Heart left ventricle (tissue), 16 donors: ENCODE measurements around the gene TMEM242. TPM values are rescaled to one million over a fixed set of nuclear protein-coding genes. Genes with fewer than 3 reads are reported as not detected.

ENCODE experiments used
- ATAC-seq, 4 donors: fragments of 200-7000 bp; cut with Tn5 transposase; one replicate each; pipeline ENCODE4 v1.9.1; 2020 to 2022; ENCODE audit warnings: moderate library complexity in 4 of 4, mild to moderate bottlenecking in 3 of 4, moderate number of reproducible peaks in 1 of 4
- DNase-seq, 5 donors: peaks; one replicate each; pipeline ENCODE4 v3.0.0-alpha.2; 2020
- H3K27ac ChIP-seq, 12 donors: fragments of 200-600 bp; sonication (generic) in 4 of 12; one replicate each; pipeline versions ENCODE4 v1.5.0 to v1.8.0; 2016 to 2022; ENCODE audit warnings: mild to moderate bottlenecking in 2 of 12
- H3K27me3 ChIP-seq, 9 donors: fragments of 200-600 bp; sonication (generic) in 2 of 9; one replicate each; pipeline versions ENCODE4 v1.5.1 to v1.8.0; 2016 to 2022; ENCODE audit warnings: mild to moderate bottlenecking in 3 of 9
- H3K36me3 ChIP-seq, 9 donors: fragments of 200-600 bp; sonication (generic) in 2 of 9; one replicate each; pipeline versions ENCODE4 v1.5.0 to v1.8.0; 2018 to 2022; ENCODE audit warnings: mild to moderate bottlenecking in 2 of 9
- H3K4me1 ChIP-seq, 12 donors: fragments of 200-600 bp; sonication (generic) in 4 of 12; one replicate each; pipeline versions ENCODE4 v1.5.0 to v1.8.0; 2016 to 2022; ENCODE audit warnings: mild to moderate bottlenecking in 3 of 12
- H3K4me3 ChIP-seq, 12 donors: fragments of 200-600 bp; sonication (generic) in 4 of 12; one replicate each; pipeline versions ENCODE4 v1.5.0 to v1.8.0; 2017 to 2022; ENCODE audit warnings: mild to moderate bottlenecking in 9 of 12, moderate library complexity in 4 of 12
- H3K9me3 ChIP-seq, 12 donors: fragments of 200-600 bp; sonication (generic) in 4 of 12; one replicate each; pipeline versions ENCODE4 v1.5.0 to v1.8.0; 2016 to 2022; ENCODE audit warnings: mild to moderate bottlenecking in 1 of 12
- CTCF ChIP-seq, 12 donors: fragments of 200-600 bp; sonication (generic) in 4 of 12; IDR thresholded peaks; one replicate each; pipeline versions ENCODE4 v1.5.0 to v1.8.0; 2018 to 2022; ENCODE audit warnings: antibody characterized with exemption in 12 of 12, mild to moderate bottlenecking in 5 of 12
- POLR2A ChIP-seq, 2 donors: fragments of 450-650 bp; IDR thresholded peaks; one replicate each; pipeline ENCODE4 v1.6.1; 2017; ENCODE audit warnings: antibody characterized with exemption in 2 of 2, mild to moderate bottlenecking in 2 of 2, moderate library complexity in 2 of 2
- WGBS, 4 donors: extraction: QIAGEN DNeasy Blood & Tissue Kit in 2 of 4; methylation state at CpG; one replicate each; pipeline versions ENCODE4 v1.1.5 to v1.1.7; 2013 to 2018; 5-methylcytosine and 5-hydroxymethylcytosine counted together
- intact Hi-C, 10 donors: fragments of 100-400 bp; cut with DNase I; formaldehyde crosslinking; loops; one replicate each; pipeline versions ENCODE4 v1.11.1 to v1.14.2; 2022
- polyA plus RNA-seq, 2 donors: library from polyadenylated mRNA; stranded (reverse); fragments of 200-250 nt; gene quantifications; one replicate each; pipeline ENCODE4 v1.2.3, GENCODE V29; 2013
- total RNA-seq, 9 donors: library from RNA; depleted of rRNA in 2 of 9; stranded (reverse); fragments of >200 nt in 2 of 9; fragmentation: NEBNext Ultra II Directional in 3 of 9; extraction: Animal tissue kit (Norgen Biotek cat#: 25700) in 3 of 9; gene quantifications; one replicate each; pipeline versions ENCODE4 v1.1.0 to v1.2.4, GENCODE V29; 2016 to 2023
- donor health status: ischemic (EF 13 %, LVEDD 7.1; RV severe dilation, severe dysfunction).
- donor health status: healthy with polysubstance abuse.
- donor health status: DM: no; HTN: yes; CAD: no.
- donor health status: DM: no; HTN: no; CAD: no.
- donor health status: ischemic (EF 25% LVEDD 6.9; RV normal size, moderate dysfunction).
- donor health status: ischemic (EF 25% LVEDD 5.7; RV mildly dilated, moderate dysfunction).
- donor health status: healthy.
- donor health status: DM: yes; HTN: yes; CAD: no.
- donor health status: ischemic (EF 35%, LVEDD 5.7; RV mildly dilated, moderate dysfunction).
- donor health status: nonischemic (EF 11% LVEDD 7.7; RV severe dilation, severe dysfunction).
- donor health status: DM: yes; HTN: yes; CAD: no.
- donor health status: PGD.
- donor health status: ischemic (EF 29% LVEDD 5.4; RV normal size, mild dysfunction).
- donor health status: nonischemic (EF 23%, LVEDD 6.1; RV moderate dilation, normal function).

TMEM242 gene
- total and polyA plus RNA-seq, 11 donors: 5.9 to 18.3 (median 13.2) TPM

DNA sequence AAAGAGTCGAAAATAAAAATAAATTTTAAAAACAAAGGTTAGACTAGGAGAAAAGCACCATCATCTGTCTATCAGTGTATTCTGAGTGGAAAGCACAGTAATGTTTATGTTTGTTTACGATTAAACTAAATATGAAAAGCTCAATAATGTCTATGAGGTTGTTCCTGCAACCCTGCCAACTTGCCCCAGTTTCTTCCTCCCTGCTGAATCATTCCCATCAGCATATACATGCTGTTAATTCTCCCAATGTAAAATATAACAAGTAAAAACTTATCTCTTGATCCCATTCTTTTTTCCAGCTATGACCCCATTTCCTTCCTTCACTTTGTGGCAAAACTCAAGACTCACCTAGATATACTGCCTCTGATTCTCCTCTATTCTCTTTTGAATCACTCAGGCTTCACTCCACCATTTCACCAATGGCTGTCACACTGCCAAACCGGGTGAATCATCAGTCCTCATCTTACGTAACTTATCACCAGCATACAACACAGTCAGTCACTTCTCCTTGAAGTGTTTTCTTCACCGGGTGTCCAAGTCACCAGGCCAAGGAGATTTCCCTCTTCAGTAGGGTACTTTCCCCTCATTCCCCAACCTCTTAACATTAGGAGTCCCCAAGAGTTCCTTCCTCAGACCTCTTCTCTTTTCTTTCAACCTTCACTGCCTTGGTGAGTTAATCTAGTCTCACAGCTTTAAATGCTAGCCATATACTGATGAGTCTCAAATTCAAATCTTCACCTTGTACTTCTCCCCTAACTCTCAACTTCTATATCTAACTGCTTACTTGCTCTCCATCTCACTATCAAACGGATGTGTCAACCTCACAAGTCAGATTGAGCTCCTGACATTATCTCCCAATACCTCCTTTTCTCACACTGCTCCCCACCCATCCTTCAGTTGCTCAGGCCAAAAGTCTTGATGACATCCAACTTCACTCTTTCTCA, 6.2 kb downstream of the TMEM242 start:
- H3K36me3 ChIP-seq: peaks cover 0 to 81% (median 59%) of the 10 kb centered on the region in 9 donors

GRCh38 chr6:157314705-157315321, 8.5 kb downstream of the TMEM242 start:
- Histone ChIP-seq H3K27me3 (no peaks in the 10 kb centered on the region), H3K36me3 (peaks cover 0 to 58% (median 47%) of the 10 kb centered on the region in 9 donors), H3K4me3 (no peak overlapping the region), H3K4me1 (peaks cover 0 to 31% (median 9%) of the 10 kb centered on the region in 12 donors), H3K9me3 (no peaks in the 10 kb centered on the region), H3K27ac (peak overlapping the region in 2 of 12 donors; percentile 6 to 27)
- 19 to 21% (median 19%) methylated on average over 7 of the region's 7 CpGs for WGBS, 4 donors
- intact Hi-C loops: loop anchor here (1.0 to 10.0 kb wide), 11 partner anchors 67 to 760 kb away; partner anchors contain the start of gene ZDHHC14 (in 1 of the 10)
- peak; percentile 69 to 92 (median 86) for TF ChIP-seq CTCF (IDR thresholded peaks at IDR 0.05)
- TF ChIP-seq POLR2A (IDR thresholded peaks at IDR 0.05): no peak
- ATAC-seq (peak; percentile 50 to 77 (median 72)), DNase-seq (no peak)

More for the DNA sequence above, 6.2 kb downstream of the TMEM242 start:
- no peaks in the 10 kb centered on the region for H3K27me3 ChIP-seq
- DNase-seq (peak; percentile 59 to 83 (median 66)), ATAC-seq (peak; percentile 50 to 90 (median 86))
- H3K27ac ChIP-seq: peak overlapping the region in 11 of 12 donors; percentile 33 to 78 (median 68)
- intact Hi-C loops: loop anchor here in 6 of 10 donors (2.0 to 10.0 kb wide), 7 partner anchors 65 to 758 kb away; partner anchors contain the start of gene ZDHHC14 (in 1 of the 6)
- peaks cover 0 to 37% (median 14%) of the 10 kb centered on the region in 12 donors for H3K4me1 ChIP-seq
- TF ChIP-seq CTCF (IDR thresholded peaks at IDR 0.05) (no peak), POLR2A (IDR thresholded peaks at IDR 0.05) (no peak)
- 39 to 45% (median 40%) methylated on average over 6 of the region's 6 CpGs for WGBS, 4 donors
- H3K9me3 ChIP-seq: no peaks in the 10 kb centered on the region
- H3K4me3 ChIP-seq: no peak overlapping the region

GRCh38 chr6:157313531-157314467, 9.5 kb downstream of the TMEM242 start:
- H3K36me3 ChIP-seq: peaks cover 0 to 48% (median 44%) of the 10 kb centered on the region in 9 donors
- ATAC-seq (no peak), DNase-seq (no peak)
- TF ChIP-seq POLR2A (IDR thresholded peaks at IDR 0.05): no peak
- TF ChIP-seq CTCF (IDR thresholded peaks at IDR 0.05): no peak
- H3K4me1 ChIP-seq: peaks cover 0 to 31% (median 9%) of the 10 kb centered on the region in 12 donors
- no peaks in the 10 kb centered on the region for H3K9me3 ChIP-seq
- no peak overlapping the region for H3K4me3 ChIP-seq
- no peak overlapping the region for H3K27ac ChIP-seq
- H3K27me3 ChIP-seq: no peaks in the 10 kb centered on the region
- intact Hi-C loops: loop anchor here (1.0 to 10.0 kb wide), 9 partner anchors 283 to 761 kb away; no protein-coding TSS in a partner anchor
- WGBS, 4 donors: 84 to 88% (median 86%) methylated on average over 29 of the region's 29 CpGs
